ENCODE measurements around the gene REEP1.

- no peak for TF ChIP-seq CTCF (IDR thresholded peaks at IDR 0.05; ENCODE audit: low read length)
- TF ChIP-seq EZH2 (IDR thresholded peaks at IDR 0.05; ENCODE audit: borderline replicate concordance, low read length): no peak
Measured at GRCh38 chr2:86302320-86302719, 35.1 kb downstream of the REEP1 start.
